PC-3 (cell line): ENCODE data around the gene IFNGR1.

ENCODE experiments used
- CTCF ChIP-seq: fragments of 300-600 bp; sonication (generic); conservative IDR thresholded peaks from 2 replicates; pipeline ENCODE4 v1.5.1; 2017; ENCODE audit warnings: antibody characterized with exemption, low read depth, mild to moderate bottlenecking, low read length
- EZH2 ChIP-seq: fragments of 300-600 bp; sonication (generic); IDR thresholded peaks from one replicate; pipeline ENCODE4 v1.6.1; 2017; ENCODE audit warnings: antibody characterized with exemption, mild to moderate bottlenecking, low read length; ENCODE audit not compliant: unreplicated experiment
- EZH2phosphoT487 ChIP-seq: fragments of 300-600 bp; sonication (generic); IDR thresholded peaks from 2 replicates; pipeline ENCODE4 v1.6.1; 2018; ENCODE audit warnings: mild to moderate bottlenecking, antibody characterized with exemption, low read length, borderline replicate concordance

- no peak for TF ChIP-seq CTCF
- TF ChIP-seq EZH2 = no peak
- TF ChIP-seq EZH2phosphoT487 = no peak
These were observed 62.5 kb downstream of the IFNGR1 start for GRCh38 chr6:137156650-137157049.
